ENCODE data around the gene TAF5L. TPM values are rescaled to one million over a fixed set of nuclear protein-coding genes. Genes with fewer than 3 reads are reported as not detected.
A peak's percentile ranks its signal among the peaks of the same experiment; 100 is the strongest.

The TAF5L gene
- total and polyA plus RNA-seq, 10 donors = 7.0 to 24.7 (median 17.8) TPM

GRCh38 chr1:229664133-229664689 lies 38.3 kb upstream of the TAF5L start:
- peak; percentile 89 for DNase-seq
- Histone ChIP-seq H3K9me3 (no peaks in the 10 kb centered on the region), H3K4me1 (peaks cover 9 to 28% (median 20%) of the 10 kb centered on the region in 6 donors), H3K4me3 (no peak overlapping the region), H3K27me3 (replicated peaks in 1 of 7) (no peaks in the 10 kb centered on the region), H3K27ac (peak overlapping the region in 1 of 8 donors; percentile 3), H3K36me3 (peaks cover 0 to 19% (median 9%) of the 10 kb centered on the region in 6 donors)
- 24 to 39% (median 34%) methylated on average over 9 of the region's 9 CpGs for WGBS, 5 donors
- intact Hi-C loops (cut with DNase I; ENCODE audit: low total_unique reads) = loop anchor here (10.0 kb wide), 1 partner anchor 501 kb away; no protein-coding TSS in a partner anchor
- no peak for TF ChIP-seq POLR2A (IDR thresholded peaks at IDR 0.05)
- TF ChIP-seq CTCF (IDR thresholded peaks at IDR 0.05 in 8 of 11, conservative IDR thresholded peaks at IDR 0.05 in 3 of 11) = no peak
- TF ChIP-seq POLR2AphosphoS5 (IDR thresholded peaks at IDR 0.05) = no peak

- Histone ChIP-seq H3K4me1 (peaks cover 9 to 28% (median 20%) of the 10 kb centered on the region in 6 donors), H3K27me3 (replicated peaks in 1 of 7) (no peaks in the 10 kb centered on the region), H3K9me3 (no peaks in the 10 kb centered on the region), H3K27ac (no peak overlapping the region), H3K4me3 (no peak overlapping the region), H3K36me3 (peaks cover 0 to 42% (median 19%) of the 10 kb centered on the region in 6 donors)
- DNase-seq = peak; percentile 66
- WGBS, 5 donors = 92 to 96% (median 94%) methylated on average over 8 of the region's 8 CpGs
- intact Hi-C loops (cut with DNase I; ENCODE audit: low total_unique reads) = loop anchor here (2.0 to 10.0 kb wide), 2 partner anchors 503 to 649 kb away; no protein-coding TSS in a partner anchor
- TF ChIP-seq POLR2AphosphoS5 (IDR thresholded peaks at IDR 0.05) (no peak), CTCF (IDR thresholded peaks at IDR 0.05 in 8 of 11, conservative IDR thresholded peaks at IDR 0.05 in 3 of 11) (no peak), POLR2A (IDR thresholded peaks at IDR 0.05) (no peak)
These were observed 36.0 kb upstream of the TAF5L start for GRCh38 chr1:229661897-229662296.

- intact Hi-C loops (cut with DNase I; ENCODE audit: low total_unique reads) = loop anchor here (2.0 to 10.0 kb wide), 2 partner anchors 504 to 650 kb away; no protein-coding TSS in a partner anchor
- H3K4me1 ChIP-seq = peaks cover 9 to 28% (median 20%) of the 10 kb centered on the region in 6 donors
- DNase-seq = peak; percentile 93
- H3K27me3 ChIP-seq (replicated peaks in 1 of 7) = no peaks in the 10 kb centered on the region
- no peaks in the 10 kb centered on the region for H3K9me3 ChIP-seq
- no peak overlapping the region for H3K27ac ChIP-seq
- TF ChIP-seq POLR2AphosphoS5 (IDR thresholded peaks at IDR 0.05) (peak; percentile 11 to 64 (median 53)), CTCF (IDR thresholded peaks at IDR 0.05 in 8 of 11, conservative IDR thresholded peaks at IDR 0.05 in 3 of 11) (peak; percentile 77 to 91 (median 86)), POLR2A (IDR thresholded peaks at IDR 0.05) (no peak)
- H3K4me3 ChIP-seq = no peak overlapping the region
- H3K36me3 ChIP-seq = peaks cover 0 to 48% (median 20%) of the 10 kb centered on the region in 6 donors
- 46 to 59% (median 47%) methylated on average over 19 of the region's 19 CpGs for WGBS, 5 donors
These were observed 35.3 kb upstream of the TAF5L start for GRCh38 chr1:229661022-229661877.

All from spleen (tissue), 11 donors.